Measurements from ENCODE around the gene SNX9. TPM values are rescaled to one million over a fixed set of nuclear protein-coding genes. Genes with fewer than 3 reads are reported as not detected.

SNX9 gene
- total and polyA plus RNA-seq, 7 donors, result 18.4 to 30.7 (median 26.5) TPM

DNA sequence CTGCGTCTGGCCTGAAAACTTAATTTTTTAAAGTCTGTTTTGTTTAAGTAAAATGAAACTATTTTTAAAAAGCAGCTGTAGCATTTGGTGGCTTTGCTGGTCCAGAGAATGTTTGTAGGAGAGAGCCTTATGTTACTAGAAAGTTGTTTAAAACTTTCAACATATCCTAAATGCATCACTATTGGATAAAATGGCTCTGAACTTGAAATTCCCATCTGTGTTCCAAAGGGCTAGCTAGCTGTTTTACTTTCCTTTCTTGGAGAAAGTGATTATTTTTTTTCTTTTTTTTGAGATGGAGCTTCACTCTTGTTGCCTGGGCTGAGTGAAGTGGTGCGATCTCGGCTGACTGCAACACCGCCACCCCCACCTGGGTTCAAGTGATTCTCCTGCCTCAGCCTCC, 161.1 kb downstream of the SNX9 start:
- no peaks in the 10 kb centered on the region for H3K9me3 ChIP-seq
- TF ChIP-seq, protein P1, sequence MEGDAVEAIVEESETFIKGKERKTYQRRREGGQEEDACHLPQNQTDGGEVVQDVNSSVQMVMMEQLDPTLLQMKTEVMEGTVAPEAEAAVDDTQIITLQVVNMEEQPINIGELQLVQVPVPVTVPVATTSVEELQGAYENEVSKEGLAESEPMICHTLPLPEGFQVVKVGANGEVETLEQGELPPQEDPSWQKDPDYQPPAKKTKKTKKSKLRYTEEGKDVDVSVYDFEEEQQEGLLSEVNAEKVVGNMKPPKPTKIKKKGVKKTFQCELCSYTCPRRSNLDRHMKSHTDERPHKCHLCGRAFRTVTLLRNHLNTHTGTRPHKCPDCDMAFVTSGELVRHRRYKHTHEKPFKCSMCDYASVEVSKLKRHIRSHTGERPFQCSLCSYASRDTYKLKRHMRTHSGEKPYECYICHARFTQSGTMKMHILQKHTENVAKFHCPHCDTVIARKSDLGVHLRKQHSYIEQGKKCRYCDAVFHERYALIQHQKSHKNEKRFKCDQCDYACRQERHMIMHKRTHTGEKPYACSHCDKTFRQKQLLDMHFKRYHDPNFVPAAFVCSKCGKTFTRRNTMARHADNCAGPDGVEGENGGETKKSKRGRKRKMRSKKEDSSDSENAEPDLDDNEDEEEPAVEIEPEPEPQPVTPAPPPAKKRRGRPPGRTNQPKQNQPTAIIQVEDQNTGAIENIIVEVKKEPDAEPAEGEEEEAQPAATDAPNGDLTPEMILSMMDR (IDR thresholded peaks at IDR 0.05), result no peak
- WGBS, 3 donors, result 97 to 98% (median 98%) methylated on average over 4 of the region's 4 CpGs
- ATAC-seq (no peak), DNase-seq (no peak)
- no peaks in the 10 kb centered on the region for H3K27me3 ChIP-seq (ENCODE audit: insufficient read depth in 3 of 3, low read length in 2 of 3)
- H3K4me3 ChIP-seq, result no peak overlapping the region
- H3K4me1 ChIP-seq, result peaks cover 24% of the 10 kb centered on the region
- H3K36me3 ChIP-seq (ENCODE audit: insufficient read depth in 1 of 2, low read depth in 1 of 2), result no peaks in the 10 kb centered on the region
- intact Hi-C loops (cut with DNase I), result loop anchor here in 1 of 2 donors (5.0 kb wide), 1 partner anchor 58 kb away; no protein-coding TSS in a partner anchor
- no peak overlapping the region for H3K27ac ChIP-seq

DNA sequence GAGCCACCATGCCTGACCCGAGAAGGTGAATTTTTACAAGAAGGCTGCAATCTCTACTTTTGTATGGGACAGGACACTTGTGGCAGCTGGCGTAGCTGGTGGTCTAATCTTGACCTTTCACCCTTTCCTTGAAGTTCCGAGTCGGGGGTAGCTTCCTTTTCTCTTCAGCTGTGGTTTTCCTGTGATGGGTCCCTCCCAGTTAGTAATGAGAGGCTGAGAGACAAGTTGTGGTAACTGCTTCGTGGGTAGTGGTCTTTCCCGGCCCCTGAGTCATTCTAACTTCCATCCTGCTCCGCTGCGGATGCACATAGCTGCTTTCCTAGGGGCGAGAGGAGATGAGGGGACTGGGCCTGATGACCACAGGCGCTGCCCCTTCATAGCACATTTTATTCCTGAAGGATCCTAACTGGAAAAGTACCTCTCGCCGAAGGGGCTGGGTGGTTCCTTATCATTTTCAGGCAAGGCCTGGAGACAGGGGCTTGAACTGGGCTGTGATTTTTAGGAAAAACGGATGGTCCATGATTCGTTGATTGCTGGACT, 161.7 kb downstream of the SNX9 start:
- intact Hi-C loops (cut with DNase I), result loop anchor here (5.0 kb wide), 2 partner anchors 53 to 58 kb away; no protein-coding TSS in a partner anchor
- H3K9me3 ChIP-seq, result no peaks in the 10 kb centered on the region
- no peaks in the 10 kb centered on the region for H3K36me3 ChIP-seq (ENCODE audit: insufficient read depth in 1 of 2, low read depth in 1 of 2)
- no peak for ATAC-seq
- peaks cover 29% of the 10 kb centered on the region for H3K4me1 ChIP-seq
- no peak for DNase-seq
- TF ChIP-seq, protein P1 (IDR thresholded peaks at IDR 0.05), result no peak
- H3K27me3 ChIP-seq (ENCODE audit: insufficient read depth in 3 of 3, low read length in 2 of 3), result no peaks in the 10 kb centered on the region
- WGBS, 3 donors, result 89 to 94% (median 90%) methylated on average over 14 of the region's 14 CpGs
- H3K4me3 ChIP-seq, result no peak overlapping the region
- H3K27ac ChIP-seq, result no peak overlapping the region

DNA sequence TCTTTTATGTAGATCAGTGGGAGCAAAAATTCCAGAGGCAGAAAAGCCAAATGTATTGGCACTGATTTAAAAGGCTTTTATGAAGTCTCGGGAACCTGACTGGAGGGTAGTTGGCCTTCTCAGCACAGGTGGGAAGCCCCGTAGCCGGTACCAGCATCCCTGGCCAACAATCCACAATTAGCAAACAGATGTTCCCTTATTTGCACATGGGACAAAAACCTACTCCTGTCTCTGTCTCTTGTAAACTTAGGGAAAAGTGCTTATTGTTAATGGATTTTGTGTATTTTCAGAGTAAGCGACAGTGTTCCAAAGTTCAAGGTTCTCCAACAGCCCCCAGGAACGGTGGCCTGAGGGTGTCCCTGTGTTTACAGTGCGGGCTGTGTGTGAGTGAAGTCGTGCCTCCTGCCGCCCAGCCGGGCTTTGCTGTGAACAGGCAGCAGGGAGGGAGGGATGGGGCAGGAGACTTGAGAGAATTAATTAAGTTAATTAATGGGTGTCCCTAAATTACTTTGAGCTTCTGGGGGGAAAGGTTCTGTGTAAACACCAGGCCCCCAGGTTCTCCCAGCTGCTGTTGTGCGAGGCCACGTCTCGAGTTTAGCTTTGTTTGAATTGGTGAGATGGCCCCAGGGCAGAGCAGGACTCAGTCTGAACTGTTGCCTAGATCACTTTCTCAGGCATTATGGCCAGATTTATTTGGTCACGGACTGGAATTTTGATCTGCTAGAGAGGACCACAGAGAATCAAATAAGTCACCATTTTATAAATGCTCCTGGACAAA, 162.5 kb downstream of the SNX9 start:
- ATAC-seq (no peak), DNase-seq (no peak)
- Histone ChIP-seq H3K27ac (no peak overlapping the region), H3K27me3 (ENCODE audit: insufficient read depth in 3 of 3, low read length in 2 of 3) (no peaks in the 10 kb centered on the region), H3K4me3 (no peak overlapping the region), H3K36me3 (ENCODE audit: insufficient read depth in 1 of 2, low read depth in 1 of 2) (no peaks in the 10 kb centered on the region), H3K4me1 (peaks cover 37% of the 10 kb centered on the region), H3K9me3 (no peaks in the 10 kb centered on the region)
- TF ChIP-seq, protein P1 (IDR thresholded peaks at IDR 0.05), result no peak
- WGBS, 3 donors, result 71 to 77% (median 76%) methylated on average over 13 of the region's 13 CpGs
- intact Hi-C loops (cut with DNase I), result loop anchor here in 1 of 2 donors (5.0 kb wide), 1 partner anchor 52 kb away; no protein-coding TSS in a partner anchor

DNA sequence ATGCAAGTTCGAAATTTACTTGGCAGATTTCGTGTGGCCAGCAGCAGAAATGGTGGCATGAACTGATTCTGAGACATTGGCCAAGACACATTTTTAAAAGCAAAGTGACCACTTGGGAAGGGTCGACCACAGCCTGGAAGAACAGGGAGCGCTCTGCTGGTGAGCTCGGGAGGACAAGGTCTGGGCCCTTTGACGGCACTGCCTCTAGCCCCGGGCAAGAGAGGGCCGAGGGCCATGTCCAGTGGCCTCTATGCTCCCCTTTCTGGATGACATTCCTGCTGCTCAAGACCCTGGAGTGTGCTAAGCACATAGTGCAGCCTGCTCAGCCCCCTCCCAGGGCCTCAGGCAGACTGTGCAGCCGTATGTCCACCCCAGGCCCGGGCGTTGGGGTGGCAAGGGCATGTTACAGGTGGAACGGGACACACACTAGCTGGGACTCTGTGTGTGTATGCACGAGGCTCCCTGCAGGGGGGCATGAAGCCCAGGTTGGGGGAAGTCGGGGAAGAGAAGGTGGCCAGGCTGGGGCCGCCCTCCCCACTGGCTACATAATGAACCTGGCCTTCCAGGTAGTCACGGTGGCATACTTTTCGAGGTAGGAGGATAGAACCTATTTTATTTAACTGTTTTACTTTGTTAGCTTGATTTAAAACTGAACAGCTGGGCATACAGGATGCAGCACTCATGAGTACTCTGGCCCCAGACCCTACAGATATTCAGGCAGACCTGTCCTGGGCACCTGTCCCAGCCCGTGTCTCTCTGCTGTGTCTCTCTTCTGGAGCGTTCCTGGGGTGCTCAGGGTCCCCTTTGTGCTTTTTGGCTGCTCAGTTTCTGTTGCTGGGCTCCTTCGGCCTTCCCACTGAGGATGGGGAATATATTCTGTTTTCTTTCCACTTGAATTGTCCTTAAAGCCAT, 165.0 kb downstream of the SNX9 start:
- Histone ChIP-seq H3K9me3 (no peaks in the 10 kb centered on the region), H3K27me3 (ENCODE audit: insufficient read depth in 3 of 3, low read length in 2 of 3) (no peaks in the 10 kb centered on the region), H3K4me1 (peaks cover 30% of the 10 kb centered on the region), H3K36me3 (ENCODE audit: insufficient read depth in 1 of 2, low read depth in 1 of 2) (no peaks in the 10 kb centered on the region), H3K4me3 (no peak overlapping the region), H3K27ac (peak overlapping the region; percentile 53)
- intact Hi-C loops (cut with DNase I), result loop anchor here in 1 of 2 donors (5.0 kb wide), 1 partner anchor 49 kb away; no protein-coding TSS in a partner anchor
- 70 to 76% (median 73%) methylated on average over 20 of the region's 20 CpGs for WGBS, 3 donors
- TF ChIP-seq, protein P1 (IDR thresholded peaks at IDR 0.05), result no peak
- no peak for DNase-seq
- ATAC-seq, result peak; percentile 29 to 43 (median 40)

Data from psoas muscle (tissue), 8 donors.